H1 (cell line): Measurements from ENCODE around the gene DIP2C. TPM values are rescaled to one million over a fixed set of nuclear protein-coding genes. Genes with fewer than 3 reads are reported as not detected.

Experiments
- CTCF ChIA-PET: fragments of 300-600 bp; sonication (Branson Sonifier 250); formaldehyde crosslinking; loops from one replicate; lab custom pipeline; 2021; ENCODE audit not compliant: partially characterized antibody; lab: Charles Lee
- POLR2A ChIA-PET: fragments of 300-600 bp; sonication (Branson Sonifier 250); formaldehyde crosslinking; loops from one replicate; lab custom pipeline; 2021; ENCODE audit warnings: inconsistent platforms; ENCODE audit not compliant: partially characterized antibody; lab: Charles Lee
- DNase-seq, 2 experiments: peaks; one replicate each; pipeline versions ENCODE4 v3.0.0 to v3.0.0-alpha.2; 2010 to 2022; ENCODE audit warnings: low spot score in 2 of 2, low read depth in 1 of 2, mixed read lengths in 1 of 2
- FAIRE-seq: peaks from 2 replicates; lab custom pipeline; 2011; peaks lifted over from hg19 to GRCh38; lab: Jason Lieb, UNC
- H2AFZ ChIP-seq: 2 replicates; pipeline ENCODE4 v1.8.1; 2012; ENCODE audit warnings: low read length, inconsistent platforms
- H2AK5ac ChIP-seq: 2 replicates; pipeline ENCODE4 v1.6.1; 2013; ENCODE audit warnings: low read depth, low read length
- H2BK120ac ChIP-seq: replicated peaks from 2 replicates; pipeline ENCODE3; 2013; ENCODE audit warnings: low read depth, low read length, inconsistent platforms
- H2BK12ac ChIP-seq: 2 replicates; pipeline ENCODE4 v1.6.1; 2013; ENCODE audit warnings: low read depth, low read length
- H2BK15ac ChIP-seq: 2 replicates; pipeline ENCODE4 v1.6.1; 2013; ENCODE audit warnings: low read length
- H2BK20ac ChIP-seq: 2 replicates; pipeline ENCODE4 v1.6.1; 2013; ENCODE audit warnings: low read length
- H2BK5ac ChIP-seq: 2 replicates; pipeline ENCODE4 v1.6.1; 2013; ENCODE audit warnings: low read depth, low read length
- H3K14ac ChIP-seq: 2 replicates; pipeline ENCODE4 v1.6.1; 2013; ENCODE audit warnings: inconsistent platforms; ENCODE audit not compliant: insufficient read length
- H3K18ac ChIP-seq: 2 replicates; pipeline ENCODE4 v1.6.1; 2013; ENCODE audit warnings: low read length; ENCODE audit errors: extremely low read depth
- H3K23ac ChIP-seq: 2 replicates; pipeline ENCODE4 v1.6.1; 2013; ENCODE audit warnings: inconsistent platforms; ENCODE audit not compliant: insufficient read length
- H3K23me2 ChIP-seq: 2 replicates; pipeline ENCODE4 v1.6.1; 2013; ENCODE audit warnings: low read depth, low read length
- H3K27ac ChIP-seq: 2 replicates; pipeline ENCODE4 v1.6.1; 2011; ENCODE audit warnings: low read depth, low read length, inconsistent platforms
- H3K27me3 ChIP-seq, 4 experiments: replicated peaks in 1 of 4; 1 replicate in 1 of 4; 2 replicates in 3 of 4; pipeline versions ENCODE4 v1.6.1 to v1.8.1; 2011 to 2013; ENCODE audit warnings: low read length in 3 of 4, mild to moderate bottlenecking in 3 of 4, inconsistent platforms in 2 of 4, mixed read lengths in 2 of 4, moderate library complexity in 1 of 4; ENCODE audit not compliant: control insufficient read depth in 3 of 4, insufficient read depth in 3 of 4; ENCODE audit errors: extremely low read depth in 1 of 4
- H3K36me3 ChIP-seq, 4 experiments: 2 replicates each; pipeline versions ENCODE4 v1.6.1 to v1.8.1; 2011 to 2013; ENCODE audit warnings: mild to moderate bottlenecking in 4 of 4, low read length in 3 of 4, moderate library complexity in 2 of 4, control low read depth in 1 of 4, inconsistent platforms in 1 of 4; ENCODE audit not compliant: insufficient read depth in 4 of 4, control insufficient read depth in 2 of 4
- H3K4ac ChIP-seq: replicated peaks from 2 replicates; pipeline ENCODE3; 2013; ENCODE audit warnings: low read length, low read depth, mixed read lengths, inconsistent platforms; ENCODE audit not compliant: insufficient read length
- H3K4me1 ChIP-seq, 4 experiments: replicated peaks in 1 of 4; 1 replicate in 1 of 4; 2 replicates in 3 of 4; pipeline versions ENCODE4 v1.6.1 to v1.8.1; 2011 to 2013; ENCODE audit warnings: low read length in 3 of 4, inconsistent platforms in 2 of 4, mixed read lengths in 1 of 4; ENCODE audit not compliant: insufficient read depth in 4 of 4, control insufficient read depth in 3 of 4
- H3K4me2 ChIP-seq, 2 experiments: 2 replicates each; pipeline versions ENCODE4 v1.6.1 to v1.8.1; 2011 to 2013; ENCODE audit warnings: low read depth in 2 of 2, low read length in 2 of 2, control low read depth in 1 of 2, inconsistent platforms in 1 of 2, mild to moderate bottlenecking in 1 of 2; ENCODE audit not compliant: insufficient read depth in 1 of 2
- H3K4me3 ChIP-seq, 4 experiments: fragments of 200-600, 300-600 bp in 1 of 4; sonication (generic), shearing (Covaris generic), sonication (Bioruptor Twin) in 1 of 4; 2 replicates each; pipeline versions ENCODE4 v1.5.1 to v1.8.1; 2011 to 2016; ENCODE audit warnings: low read length in 4 of 4, low read depth in 3 of 4, control low read depth in 2 of 4, inconsistent platforms in 2 of 4, mild to moderate bottlenecking in 2 of 4, mixed read lengths in 1 of 4, moderate library complexity in 1 of 4; ENCODE audit not compliant: insufficient read depth in 2 of 4; ENCODE audit errors: extremely low read depth in 1 of 4
- H3K56ac ChIP-seq: replicated peaks from 2 replicates; pipeline ENCODE3; 2013; ENCODE audit warnings: low read depth, mild to moderate bottlenecking, mixed read lengths, low read length, inconsistent platforms; ENCODE audit not compliant: insufficient read length
- H3K79me1 ChIP-seq: 2 replicates; pipeline ENCODE4 v1.6.1; 2013; ENCODE audit warnings: low read depth, low read length, control low read depth
- H3K79me2 ChIP-seq, 2 experiments: 2 replicates each; pipeline versions ENCODE4 v1.6.1 to v1.8.1; 2012 to 2013; ENCODE audit warnings: low read length in 2 of 2, mild to moderate bottlenecking in 2 of 2, inconsistent platforms in 1 of 2; ENCODE audit not compliant: insufficient read depth in 2 of 2, control insufficient read depth in 1 of 2
- H3K9ac ChIP-seq, 4 experiments: replicated peaks in 1 of 4; 1 replicate in 1 of 4; 2 replicates in 3 of 4; pipeline versions ENCODE4 v1.6.1 to v1.8.1; 2011 to 2013; ENCODE audit warnings: low read depth in 3 of 4, low read length in 3 of 4, control low read depth in 2 of 4, mild to moderate bottlenecking in 2 of 4, moderate library complexity in 2 of 4, inconsistent platforms in 1 of 4; ENCODE audit errors: extremely low read depth in 1 of 4
- H3K9me3 ChIP-seq, 2 experiments: 2 replicates each; pipeline versions ENCODE4 v1.6.1 to v1.8.1; 2012 to 2013; ENCODE audit warnings: mild to moderate bottlenecking in 2 of 2, moderate library complexity in 2 of 2, control low read depth in 1 of 2, inconsistent platforms in 1 of 2, low read depth in 1 of 2, low read length in 1 of 2, mixed read lengths in 1 of 2; ENCODE audit not compliant: insufficient read depth in 2 of 2
- H4K20me1 ChIP-seq, 2 experiments: replicated peaks in 1 of 2; 2 replicates each; pipeline versions ENCODE3 to v1.8.1; 2011 to 2013; ENCODE audit warnings: inconsistent platforms in 2 of 2, low read length in 2 of 2, mild to moderate bottlenecking in 1 of 2; ENCODE audit not compliant: insufficient read depth in 2 of 2, control insufficient read depth in 1 of 2
- H4K5ac ChIP-seq: 2 replicates; pipeline ENCODE4 v1.6.1; 2013; ENCODE audit warnings: low read length, low read depth, mixed read lengths, inconsistent platforms; ENCODE audit not compliant: insufficient read length
- H4K8ac ChIP-seq: 2 replicates; pipeline ENCODE4 v1.8.0; 2013; ENCODE audit warnings: mild to moderate bottlenecking, moderate library complexity, low read length, inconsistent platforms; ENCODE audit not compliant: insufficient read depth; ENCODE audit errors: extremely low read depth
- H4K91ac ChIP-seq: replicated peaks from 2 replicates; pipeline ENCODE3; 2013; ENCODE audit warnings: low read length, mixed read lengths, inconsistent platforms; ENCODE audit not compliant: insufficient read length
- ATF2 ChIP-seq: IDR thresholded peaks from 2 replicates; pipeline ENCODE4 v1.6.1; 2012; ENCODE audit warnings: low read length, inconsistent platforms
- BACH1 ChIP-seq: IDR thresholded peaks from 2 replicates; pipeline ENCODE4 v1.6.1; 2012; ENCODE audit warnings: low read length, improper control_type of control experiment
- CEBPB ChIP-seq: IDR thresholded peaks from 2 replicates; pipeline ENCODE4 v1.6.1; 2012; ENCODE audit warnings: low read depth, low read length
- CREB1 ChIP-seq: IDR thresholded peaks from 2 replicates; pipeline ENCODE4 v1.6.1; 2012; ENCODE audit warnings: inconsistent platforms
- JUN ChIP-seq: IDR thresholded peaks from 2 replicates; pipeline ENCODE4 v1.6.1; 2011; ENCODE audit warnings: low read depth, mild to moderate bottlenecking, improper control_type of control experiment, low read length
- NANOG ChIP-seq: IDR thresholded peaks from 2 replicates; pipeline ENCODE4 v1.6.1; 2011; ENCODE audit warnings: low read length, low read depth, mild to moderate bottlenecking, inconsistent platforms; ENCODE audit not compliant: insufficient read depth, poor library complexity, severe bottlenecking
- PHF8 ChIP-seq: fragments of 200-600 bp; sonication (generic); conservative IDR thresholded peaks from 2 replicates; pipeline ENCODE4 v1.7.1; 2012; ENCODE audit warnings: low read depth, mild to moderate bottlenecking, inconsistent platforms, low read length, moderate library complexity
- RBBP5 ChIP-seq: IDR thresholded peaks from 2 replicates; pipeline ENCODE4 v1.7.1; 2012; ENCODE audit warnings: low read depth, mild to moderate bottlenecking, inconsistent platforms, low read length, moderate library complexity, borderline replicate concordance
- RNF2 ChIP-seq: fragments of 200-900, 300-1000 bp; sonication (generic); IDR thresholded peaks from 2 replicates; pipeline ENCODE4 v1.7.1; 2016; ENCODE audit warnings: borderline replicate concordance, low read depth, mild to moderate bottlenecking, antibody characterized with exemption, low read length; ENCODE audit not compliant: poor library complexity, severe bottlenecking; ENCODE audit errors: missing control alignments
- SIX5 ChIP-seq: IDR thresholded peaks from 2 replicates; pipeline ENCODE4 v1.6.1; 2011; ENCODE audit warnings: mild to moderate bottlenecking, low read depth, low read length
- SRF ChIP-seq: IDR thresholded peaks from 2 replicates; pipeline ENCODE4 v1.6.1; 2011; ENCODE audit warnings: mild to moderate bottlenecking, low read depth, low read length, moderate library complexity
- SUZ12 ChIP-seq: fragments of 200-600 bp; sonication (generic); IDR thresholded peaks from 2 replicates; pipeline ENCODE4 v1.6.1; 2012; ENCODE audit warnings: mild to moderate bottlenecking, inconsistent platforms, low read length, moderate library complexity, mixed read lengths
- TCF12 ChIP-seq: IDR thresholded peaks from 2 replicates; pipeline ENCODE4 v1.6.1; 2011; ENCODE audit warnings: low read depth, mild to moderate bottlenecking, low read length
- WGBS, 2 experiments: shearing (Covaris generic) in 1 of 2; methylation state at CpG; one replicate each; pipeline versions ENCODE4 v1.1.6 to v1.1.7; 2013 to 2015; ENCODE audit warnings: low lambda C conversion rate in 2 of 2, mixed read lengths in 2 of 2, inconsistent platforms in 1 of 2, low coverage in 1 of 2, missing lambda C conversion rate in 1 of 2; ENCODE audit not compliant: insufficient replicate concordance in 2 of 2, insufficient coverage in 1 of 2, insufficient read length in 1 of 2; ENCODE audit errors: extremely low coverage in 1 of 2, missing lambda C conversion rate in 1 of 2; 5-methylcytosine and 5-hydroxymethylcytosine counted together
- polyA plus RNA-seq, 7 experiments: library from polyadenylated mRNA; depleted of rRNA in 3 of 7; stranded (reverse) in 5 of 7; unstranded in 2 of 7; fragments of >200 nt in 5 of 7; fragments of 200-250 nt in 2 of 7; gene quantifications; 1 replicate in 5 of 7; 2 replicates in 1 of 7; 4 replicates in 1 of 7; pipeline versions ENCODE4 v1.2.1 to v1.2.3, GENCODE V29; 2011 to 2013; ENCODE audit warnings: missing spikeins in 2 of 7, mixed read lengths in 2 of 7
- total RNA-seq: library from RNA; stranded (reverse); fragmentation: NEBNext Ultra II Directional; extraction: Animal tissue kit (Norgen Biotek cat#: 25700); gene quantifications from 2 replicates; pipeline ENCODE4 v1.2.1, GENCODE V29; 2021

DIP2C gene
- total and polyA plus RNA-seq, 2 of the 8 experiments (the other 6 are each of a cell fraction or from before 2014, with no cell fraction given) = 3.8 to 9.3 TPM

GRCh38 chr10:273088-273487 lies 416.4 kb downstream of the DIP2C start:
- Histone ChIP-seq H3K4me1 (peaks cover 0 to 5% (median 1%) of the 10 kb centered on the region in 4 experiments; a peak in 2 of 7 replicates), H3K18ac (no peak overlapping the region), H4K8ac (no peak overlapping the region), H3K4me2 (no peak overlapping the region), H2BK20ac (no peak overlapping the region), H4K91ac (no peak overlapping the region), H2AK5ac (no peak overlapping the region), H3K4ac (no peak overlapping the region), H3K23ac (no peak overlapping the region), H4K20me1 (no peaks in the 10 kb centered on the region), H3K14ac (no peak overlapping the region), H3K4me3 (no peak overlapping the region), H2BK5ac (no peak overlapping the region), H3K79me1 (no peaks in the 10 kb centered on the region), H3K9me3 (no peaks in the 10 kb centered on the region), H3K27ac (no peak overlapping the region), H2BK120ac (no peak overlapping the region), H2BK15ac (no peak overlapping the region), H3K56ac (no peak overlapping the region), H2BK12ac (no peak overlapping the region), H3K79me2 (no peaks in the 10 kb centered on the region), H3K9ac (no peak overlapping the region), H3K36me3 (no peaks in the 10 kb centered on the region), H2AFZ (no peak overlapping the region), H4K5ac (no peak overlapping the region), H3K23me2 (no peaks in the 10 kb centered on the region), H3K27me3 (no peaks in the 10 kb centered on the region; a peak in 1 of 7 replicates)
- ChIA-PET CTCF (interaction anchor here (0.7 to 1.1 kb wide), 2 partner anchors 8 to 33 kb away, joined by 3 to 4 read pairs; no protein-coding TSS in a partner anchor), POLR2A (no interaction called here)
- FAIRE-seq (no peak), DNase-seq (no peak)
- 90% methylated on average over 16 of the region's 16 CpGs; no CpG with 5 or more reads in 1 of the 2 experiments for WGBS, 2 experiments
- TF ChIP-seq JUN = no peak
- no peak for TF ChIP-seq PHF8
- no peak for TF ChIP-seq BACH1
- TF ChIP-seq RBBP5 = no peak
- TF ChIP-seq CEBPB = no peak
- TF ChIP-seq SRF = no peak
- no peak for TF ChIP-seq SIX5
- TF ChIP-seq NANOG = no peak
- no peak for TF ChIP-seq SUZ12
- TF ChIP-seq CREB1 = no peak
- no peak for TF ChIP-seq ATF2
- no peak for TF ChIP-seq RNF2
- TF ChIP-seq TCF12 = no peak
